ENCODE measurements around the gene CRTC1. TPM values are rescaled to one million over a fixed set of nuclear protein-coding genes. Genes with fewer than 3 reads are reported as not detected.

The CRTC1 gene
- total and polyA plus RNA-seq, 2 of the 13 experiments (the other 11 are each of a cell fraction or from before 2014, with no cell fraction given): 2.0 to 2.7 TPM

- no peak for TF ChIP-seq GFI1 (CRISPR knock-in tag; IDR thresholded peaks at IDR 0.05; ENCODE audit: borderline replicate concordance)
- peak; percentile 35; the same call in 1 of the 2 replicates for TF ChIP-seq PHF8 (CRISPR knock-in tag; IDR thresholded peaks at IDR 0.05)
- TF ChIP-seq PCBP2 (optimal IDR thresholded peaks at IDR 0.05; ENCODE audit: low read depth, low read length, poor library complexity, severe bottlenecking): no peak
- peak; percentile 27; the same call in 1 of the 2 replicates for TF ChIP-seq TFAP4 (IDR thresholded peaks at IDR 0.05; ENCODE audit: borderline replicate concordance, low read depth)
- no peak for TF ChIP-seq ZNF746 (CRISPR knock-in tag; IDR thresholded peaks at IDR 0.05)
- peak; percentile 35; the same call in 1 of the 2 replicates for TF ChIP-seq ZNF331 (CRISPR knock-in tag; IDR thresholded peaks at IDR 0.05)
- TF ChIP-seq SRY (CRISPR knock-in tag; IDR thresholded peaks at IDR 0.05): no peak
- TF ChIP-seq ZBTB33 (CRISPR knock-in tag; IDR thresholded peaks at IDR 0.05): peak; percentile 31; the same call in 1 of the 2 replicates
- TF ChIP-seq ZNF792 (CRISPR knock-in tag; IDR thresholded peaks at IDR 0.05): no peak; the same call in 1 of the 2 replicates
- TF ChIP-seq ARID5B (CRISPR knock-in tag; IDR thresholded peaks at IDR 0.05): 0 out of 2 replicates have a peak, but pooled peaks have one; percentile 12
- 0 out of 2 replicates have a peak, but pooled peaks have one; percentile 48 for TF ChIP-seq ZBTB4 (CRISPR knock-in tag; IDR thresholded peaks at IDR 0.05; ENCODE audit: borderline replicate concordance)
- no peak for TF ChIP-seq TBP (CRISPR knock-in tag; IDR thresholded peaks at IDR 0.05)
- TF ChIP-seq NFIB (CRISPR knock-in tag; IDR thresholded peaks at IDR 0.05; ENCODE audit: borderline replicate concordance): no peak
- TF ChIP-seq POLR2G (IDR thresholded peaks at IDR 0.05; ENCODE audit: low read depth, low read length): peak; percentile 54
- peak; percentile 19; the same call in 1 of the 2 replicates for TF ChIP-seq SAP130 (CRISPR knock-in tag; IDR thresholded peaks at IDR 0.05; ENCODE audit: low read depth)
- no peak for TF ChIP-seq HOXA9 (CRISPR knock-in tag; IDR thresholded peaks at IDR 0.05; ENCODE audit: borderline replicate concordance)
- TF ChIP-seq NFATC3 (CRISPR knock-in tag; IDR thresholded peaks at IDR 0.05): no peak
- TF ChIP-seq ATF2 (CRISPR knock-in tag; IDR thresholded peaks at IDR 0.05): no peak
- no peak for TF ChIP-seq ZBTB21 (CRISPR knock-in tag; IDR thresholded peaks at IDR 0.05)
Measured at GRCh38 chr19:18713550-18714117, 30.2 kb downstream of the CRTC1 start (continued).

Measured in HepG2 (cell line).